SK-N-MC (cell line): Measurements from ENCODE around the gene SEC63.

Experiments
- EZH2 ChIP-seq: fragments of 200-600 bp; sonication (generic); IDR thresholded peaks from one replicate; pipeline ENCODE4 v1.6.1; 2017; ENCODE audit warnings: antibody characterized with exemption
- POLR2AphosphoS5 ChIP-seq: IDR thresholded peaks from 2 replicates; pipeline ENCODE4 v1.6.1; 2012; ENCODE audit warnings: mild to moderate bottlenecking, low read depth, low read length, borderline replicate concordance

GRCh38 chr6:107820338-107821261 is 137.4 kb downstream of the SEC63 start:
- peak; percentile 24; the same call in 1 of the 2 replicates for TF ChIP-seq POLR2AphosphoS5
- no peak for TF ChIP-seq EZH2
